Endothelial cell of umbilical vein (primary cell): ENCODE results near the gene GTF3C1. TPM values are rescaled to one million over a fixed set of nuclear protein-coding genes. Genes with fewer than 3 reads are reported as not detected.

Source experiments
- BruUV-seq: library from RNA; stranded (reverse); fragments of 400-500 nt; replicated peaks from 2 replicates; lab custom pipeline; 2021; lab: Mats Ljungman, UMichigan
- CTCF ChIA-PET: fragments of 300-600, 350-600 bp; sonication (Branson Sonifier 250); formaldehyde crosslinking; loops from one replicate; lab custom pipeline; 2021; ENCODE audit warnings: antibody characterized with exemption, inconsistent platforms; lab: Charles Lee
- POLR2A ChIA-PET: fragments of 300-600, 350-600 bp; sonication (Branson Sonifier 250); formaldehyde crosslinking; loops from one replicate; lab custom pipeline; 2021; ENCODE audit warnings: antibody characterized with exemption, inconsistent platforms; lab: Charles Lee
- DNase-seq: peaks from one replicate; pipeline ENCODE4 v3.0.0-alpha.2; 2011; ENCODE audit warnings: low read depth, low spot score
- FAIRE-seq: peaks from 2 replicates; lab custom pipeline; 2011; peaks lifted over from hg19 to GRCh38; lab: Jason Lieb, UNC
- H2AFZ ChIP-seq: 2 replicates; pipeline ENCODE4 v1.6.0; 2012; ENCODE audit warnings: low read depth, low read length, control low read depth, inconsistent platforms
- H3K27ac ChIP-seq: 2 replicates; pipeline ENCODE4 v1.5.1; 2011; ENCODE audit warnings: low read depth, mild to moderate bottlenecking, control low read depth, low read length, moderate library complexity; ENCODE audit not compliant: insufficient read depth
- H3K27me3 ChIP-seq, 2 experiments: 2 replicates each; pipeline versions ENCODE4 v1.6.0 to v1.6.1; 2011; ENCODE audit warnings: low read length in 2 of 2, mixed read lengths in 1 of 2; ENCODE audit not compliant: control insufficient read depth in 2 of 2, insufficient read depth in 2 of 2
- H3K36me3 ChIP-seq, 2 experiments: 2 replicates in 1 of 2; 3 replicates in 1 of 2; pipeline ENCODE4 v1.5.1; 2011; ENCODE audit warnings: low read length in 2 of 2, mild to moderate bottlenecking in 1 of 2, moderate library complexity in 1 of 2; ENCODE audit not compliant: control insufficient read depth in 2 of 2, insufficient read depth in 2 of 2; ENCODE audit errors: extremely low read depth in 1 of 2
- H3K4me1 ChIP-seq: 3 replicates; pipeline ENCODE4 v1.5.1; 2011; ENCODE audit warnings: mild to moderate bottlenecking, low read length; ENCODE audit not compliant: control insufficient read depth, insufficient read depth; ENCODE audit errors: extremely low read depth
- H3K4me2 ChIP-seq: 2 replicates; pipeline ENCODE4 v1.6.1; 2011; ENCODE audit warnings: low read length, control low read depth, mixed read lengths; ENCODE audit not compliant: insufficient read depth
- H3K4me3 ChIP-seq, 3 experiments: fragments of 200-600 bp in 1 of 3; sonication (generic), shearing (Covaris generic) in 1 of 3; replicated peaks in 1 of 3; 2 replicates each; pipeline ENCODE4 v1.5.1; 2011 to 2016; ENCODE audit warnings: control low read depth in 3 of 3, low read length in 3 of 3, mild to moderate bottlenecking in 2 of 3, inconsistent platforms in 1 of 3, low read depth in 1 of 3, moderate library complexity in 1 of 3; ENCODE audit not compliant: insufficient read depth in 1 of 3
- H3K79me2 ChIP-seq: 2 replicates; pipeline ENCODE4 v1.6.0; 2012; ENCODE audit warnings: low read length, inconsistent platforms; ENCODE audit not compliant: control insufficient read depth, insufficient read depth
- H3K9ac ChIP-seq: replicated peaks from 2 replicates; pipeline ENCODE3; 2011; ENCODE audit warnings: low read length, control low read depth; ENCODE audit not compliant: insufficient read depth; ENCODE audit errors: extremely low read depth
- H3K9me1 ChIP-seq: replicated peaks from 3 replicates; pipeline ENCODE4 v1.6.0; 2011; ENCODE audit warnings: mild to moderate bottlenecking, low read length; ENCODE audit not compliant: control insufficient read depth, insufficient read depth; ENCODE audit errors: extremely low read depth
- H3K9me3 ChIP-seq: replicated peaks from 2 replicates; pipeline ENCODE4 v1.5.1; 2012; ENCODE audit warnings: low read length, inconsistent platforms; ENCODE audit not compliant: control insufficient read depth, insufficient read depth
- H4K20me1 ChIP-seq: replicated peaks from 2 replicates; pipeline ENCODE3; 2011; ENCODE audit warnings: mild to moderate bottlenecking, low read length; ENCODE audit not compliant: control insufficient read depth, insufficient read depth; ENCODE audit errors: extremely low read depth
- EZH2 ChIP-seq: IDR thresholded peaks from 2 replicates; pipeline ENCODE4 v1.6.1; 2012; ENCODE audit warnings: borderline replicate concordance, low read depth, mild to moderate bottlenecking, moderate library complexity, low read length, inconsistent platforms; ENCODE audit not compliant: severe bottlenecking
- FOS ChIP-seq: IDR thresholded peaks from 2 replicates; pipeline ENCODE4 v1.6.1; 2011; ENCODE audit warnings: mild to moderate bottlenecking, low read length, moderate library complexity, borderline replicate concordance; ENCODE audit not compliant: insufficient read depth
- GATA2 ChIP-seq: IDR thresholded peaks from 2 replicates; pipeline ENCODE4 v1.7.0; 2011; ENCODE audit warnings: low read depth, mild to moderate bottlenecking, moderate library complexity, mixed read lengths, low read length; ENCODE audit not compliant: insufficient read length, insufficient read depth
- JUN ChIP-seq: IDR thresholded peaks from 2 replicates; pipeline ENCODE4 v1.6.1; 2011; ENCODE audit warnings: borderline replicate concordance, low read depth; ENCODE audit not compliant: insufficient read length, insufficient read depth
- MYC ChIP-seq: IDR thresholded peaks from one replicate; pipeline ENCODE4 v1.6.1; 2011; ENCODE audit warnings: mild to moderate bottlenecking, low read depth, low read length
- POLR2A ChIP-seq: IDR thresholded peaks from 2 replicates; pipeline ENCODE4 v1.6.1; 2012; ENCODE audit warnings: low read depth, mild to moderate bottlenecking, control low read depth, low read length
- POLR2AphosphoS5 ChIP-seq: IDR thresholded peaks from 2 replicates; pipeline ENCODE4 v1.6.1; 2012; ENCODE audit warnings: low read depth, mild to moderate bottlenecking, control low read depth, low read length, moderate library complexity; ENCODE audit not compliant: insufficient read depth
- dilution Hi-C: fragments of 300-500 bp; cut with MboI; formaldehyde crosslinking; loops from one replicate; pipeline ENCODE4 v1.15.0; 2019; ENCODE audit warnings: low sequenced_read_pairs; ENCODE audit not compliant: extremely low pct_ligation_motif_present
- intact Hi-C: fragments of 100-400 bp; cut with micrococcal nuclease; formaldehyde crosslinking; loops from one replicate; pipeline ENCODE4 v1.10.0; 2022
- polyA plus RNA-seq, 4 experiments: library from polyadenylated mRNA; depleted of rRNA in 3 of 4; stranded (reverse) in 3 of 4; unstranded in 1 of 4; fragments of >200 nt; gene quantifications; 2 replicates each; pipeline versions ENCODE4 v1.2.1 to v1.2.3, GENCODE V29; 2011 to 2012; ENCODE audit warnings: missing spikeins in 1 of 4
- total RNA-seq: library from RNA; stranded (reverse); gene quantifications from 2 replicates; pipeline ENCODE4 v1.2.3, GENCODE V29; 2021
- TF ChIP-seq, protein P1 (sequence below): IDR thresholded peaks from 2 replicates; pipeline ENCODE4 v1.6.1; 2011; ENCODE audit not compliant: insufficient read depth, insufficient read length
- TF ChIP-seq, protein P2 (sequence below), 2 donors: IDR thresholded peaks; 1 replicate in 1 of 2; 2 replicates in 1 of 2; pipeline ENCODE4 v1.5.1; 2011; ENCODE audit warnings: low read length in 2 of 2, mild to moderate bottlenecking in 2 of 2, moderate library complexity in 2 of 2, control low read depth in 1 of 2, inconsistent platforms in 1 of 2, low read depth in 1 of 2; ENCODE audit not compliant: insufficient read depth in 1 of 2; ENCODE audit errors: extremely low read depth in 1 of 2

Gene GTF3C1
- total and polyA plus RNA-seq, 2 donors (not counting 3 experiments of a cell fraction or from before 2014, with no cell fraction given): 58.1 to 86.1 TPM

DNA sequence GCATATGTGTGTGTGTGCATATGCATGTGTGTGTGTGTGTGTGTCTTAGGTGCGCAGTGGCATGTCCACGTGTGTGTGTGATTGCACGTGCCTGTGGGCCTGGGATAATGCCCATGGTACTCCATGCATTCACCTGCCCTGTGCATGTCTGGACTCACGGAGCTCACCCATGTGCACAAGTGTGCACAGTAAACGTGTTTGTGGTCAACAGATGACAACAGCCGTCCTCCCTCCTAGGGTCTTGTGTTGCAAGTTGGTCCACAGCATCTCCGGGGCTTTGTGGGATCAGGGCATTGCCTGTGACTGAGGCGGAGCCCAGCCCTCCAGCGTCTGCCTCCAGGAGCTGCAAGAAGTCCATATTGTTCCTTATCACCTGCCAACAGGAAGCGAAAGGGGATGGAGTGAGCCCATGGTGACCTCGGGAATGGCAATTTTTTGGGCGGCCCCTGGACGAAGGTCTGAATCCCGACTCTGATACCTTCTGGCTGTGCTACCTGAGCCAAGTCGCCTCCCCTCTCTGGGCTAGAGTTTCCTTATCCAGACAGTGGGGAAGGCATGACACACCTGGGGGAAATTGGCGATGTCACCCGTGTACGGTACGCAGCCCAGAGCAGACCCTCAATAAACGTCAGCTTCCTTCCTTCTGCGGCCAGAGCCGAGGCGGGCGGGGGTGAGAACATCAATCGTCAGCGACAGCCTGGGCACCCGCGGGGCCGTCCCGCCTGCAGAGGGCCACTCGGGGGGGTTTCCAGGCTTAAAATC lies 100.1 kb downstream of the GTF3C1 start:
- CTCF ChIA-PET: interaction anchor here (0.8 to 2.5 kb wide), 3 partner anchors 214 to 270 kb away, joined by 3 to 7 read pairs (median 4); no protein-coding TSS in a partner anchor
- H4K20me1 ChIP-seq: no peaks in the 10 kb centered on the region
- peaks cover 15% of the 10 kb centered on the region for H3K4me1 ChIP-seq
- H3K27ac ChIP-seq: no peak overlapping the region
- no peak for DNase-seq
- dilution Hi-C loops: no loop called here
- intact Hi-C loops: no loop called here
- H3K36me3 ChIP-seq: no peaks in the 10 kb centered on the region
- no peak overlapping the region for H3K4me3 ChIP-seq
- no TSS peak for BruUV-seq
- peak; percentile 42 for FAIRE-seq
- H2AFZ ChIP-seq: peak overlapping the region; percentile 70
- no peaks in the 10 kb centered on the region for H3K9me1 ChIP-seq
- H3K9ac ChIP-seq: no peak overlapping the region
- no peaks in the 10 kb centered on the region for H3K79me2 ChIP-seq
- H3K4me2 ChIP-seq: peak overlapping the region; percentile 48
- H3K27me3 ChIP-seq: no peaks in the 10 kb centered on the region
- no peak for TF ChIP-seq POLR2A
- no peak for TF ChIP-seq JUN
- TF ChIP-seq, protein P1, sequence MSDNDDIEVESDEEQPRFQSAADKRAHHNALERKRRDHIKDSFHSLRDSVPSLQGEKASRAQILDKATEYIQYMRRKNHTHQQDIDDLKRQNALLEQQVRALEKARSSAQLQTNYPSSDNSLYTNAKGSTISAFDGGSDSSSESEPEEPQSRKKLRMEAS: no peak
- no peak for TF ChIP-seq MYC
- TF ChIP-seq GATA2: no peak
- no peak for TF ChIP-seq POLR2AphosphoS5
- TF ChIP-seq FOS: no peak
- no peak for TF ChIP-seq EZH2
- TF ChIP-seq, protein P2, sequence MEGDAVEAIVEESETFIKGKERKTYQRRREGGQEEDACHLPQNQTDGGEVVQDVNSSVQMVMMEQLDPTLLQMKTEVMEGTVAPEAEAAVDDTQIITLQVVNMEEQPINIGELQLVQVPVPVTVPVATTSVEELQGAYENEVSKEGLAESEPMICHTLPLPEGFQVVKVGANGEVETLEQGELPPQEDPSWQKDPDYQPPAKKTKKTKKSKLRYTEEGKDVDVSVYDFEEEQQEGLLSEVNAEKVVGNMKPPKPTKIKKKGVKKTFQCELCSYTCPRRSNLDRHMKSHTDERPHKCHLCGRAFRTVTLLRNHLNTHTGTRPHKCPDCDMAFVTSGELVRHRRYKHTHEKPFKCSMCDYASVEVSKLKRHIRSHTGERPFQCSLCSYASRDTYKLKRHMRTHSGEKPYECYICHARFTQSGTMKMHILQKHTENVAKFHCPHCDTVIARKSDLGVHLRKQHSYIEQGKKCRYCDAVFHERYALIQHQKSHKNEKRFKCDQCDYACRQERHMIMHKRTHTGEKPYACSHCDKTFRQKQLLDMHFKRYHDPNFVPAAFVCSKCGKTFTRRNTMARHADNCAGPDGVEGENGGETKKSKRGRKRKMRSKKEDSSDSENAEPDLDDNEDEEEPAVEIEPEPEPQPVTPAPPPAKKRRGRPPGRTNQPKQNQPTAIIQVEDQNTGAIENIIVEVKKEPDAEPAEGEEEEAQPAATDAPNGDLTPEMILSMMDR (IDR thresholded peaks at IDR 0.05; ENCODE audit: extremely low read depth in 1 of 2, insufficient read depth in 1 of 2, low read depth in 1 of 2, low read length in 2 of 2): no peak
- POLR2A ChIA-PET: no interaction called here
- no peaks in the 10 kb centered on the region for H3K9me3 ChIP-seq
